GM23248 (cell line): ENCODE results near the gene CES2. TPM values are rescaled to one million over a fixed set of nuclear protein-coding genes. Genes with fewer than 3 reads are reported as not detected.

Experiments
- DNase-seq: peaks from one replicate; pipeline ENCODE4 v3.0.0-alpha.2; 2015
- H2AFZ ChIP-seq: fragments of 200-600 bp; sonication (generic); 2 replicates; pipeline ENCODE4 v1.6.1; 2016; ENCODE audit warnings: antibody characterized with exemption
- H3F3A ChIP-seq: fragments of 200-600 bp; sonication (generic); 2 replicates; pipeline ENCODE4 v1.6.1; 2016; ENCODE audit warnings: mild to moderate bottlenecking, antibody characterized with exemption, mixed run types; ENCODE audit not compliant: insufficient read depth
- H3K27ac ChIP-seq: fragments of 200-600 bp; sonication (generic); 2 replicates; pipeline ENCODE4 v1.5.1; 2016; ENCODE audit warnings: mild to moderate bottlenecking
- H3K27me3 ChIP-seq: fragments of 200-600 bp; sonication (generic); replicated peaks from 2 replicates; pipeline ENCODE4 v1.6.1; 2016; ENCODE audit warnings: mild to moderate bottlenecking; ENCODE audit not compliant: insufficient read depth
- H3K36me3 ChIP-seq: fragments of 200-600 bp; sonication (generic); 2 replicates; pipeline ENCODE4 v1.6.1; 2016; ENCODE audit warnings: low read depth, mild to moderate bottlenecking
- H3K4me1 ChIP-seq: fragments of 200-600 bp; sonication (generic); 2 replicates; pipeline ENCODE4 v1.6.1; 2016; ENCODE audit warnings: mild to moderate bottlenecking; ENCODE audit not compliant: insufficient read depth
- H3K4me2 ChIP-seq: fragments of 200-600 bp; sonication (generic); one replicate; pipeline ENCODE4 v1.6.1; 2016; ENCODE audit warnings: mild to moderate bottlenecking; ENCODE audit not compliant: unreplicated experiment
- H3K4me3 ChIP-seq: fragments of 200-600 bp; sonication (generic); 2 replicates; pipeline ENCODE4 v1.5.1; 2016; ENCODE audit warnings: mild to moderate bottlenecking
- H3K79me2 ChIP-seq: fragments of 200-600 bp; sonication (generic); 2 replicates; pipeline ENCODE4 v1.6.1; 2016; ENCODE audit warnings: mild to moderate bottlenecking; ENCODE audit not compliant: insufficient read depth
- H3K9ac ChIP-seq: fragments of 200-600 bp; sonication (generic); 2 replicates; pipeline ENCODE4 v1.6.1; 2016; ENCODE audit warnings: mild to moderate bottlenecking
- H3K9me2 ChIP-seq: fragments of 200-600 bp; sonication (generic); 2 replicates; pipeline ENCODE4 v1.6.1; 2016; ENCODE audit warnings: mixed run types, mild to moderate bottlenecking, moderate library complexity; ENCODE audit not compliant: insufficient read depth
- H3K9me3 ChIP-seq: fragments of 200-600 bp; sonication (generic); one replicate; pipeline ENCODE4 v1.6.1; 2017; ENCODE audit warnings: low read depth
- H4K20me1 ChIP-seq: fragments of 200-600 bp; sonication (generic); 2 replicates; pipeline ENCODE4 v1.6.0; 2016; ENCODE audit not compliant: insufficient read depth
- EZH2 ChIP-seq: fragments of 200-600 bp; sonication (generic); IDR thresholded peaks from 2 replicates; pipeline ENCODE4 v1.6.1; 2018; ENCODE audit warnings: antibody characterized with exemption, mild to moderate bottlenecking; ENCODE audit not compliant: insufficient read depth, poor library complexity, severe bottlenecking
- EZH2phosphoT487 ChIP-seq: fragments of 200-600 bp; sonication (generic); IDR thresholded peaks from 2 replicates; pipeline ENCODE4 v1.6.1; 2018; ENCODE audit warnings: antibody characterized with exemption, moderate library complexity, mild to moderate bottlenecking, low read depth; ENCODE audit not compliant: insufficient read depth
- WGBS, 2 experiments: methylation state at CpG; one replicate each; pipeline ENCODE4 v1.1.6; 2015 to 2017; ENCODE audit warnings: low lambda C conversion rate in 2 of 2, low coverage in 1 of 2; ENCODE audit errors: missing lambda C conversion rate in 2 of 2; 5-methylcytosine and 5-hydroxymethylcytosine counted together
- in situ Hi-C: fragments of 300-500 bp; cut with MboI; formaldehyde crosslinking; loops from 2 replicates; pipeline ENCODE4 v1.15.0; 2020
- polyA plus RNA-seq: library from polyadenylated mRNA; unstranded; fragments of >200 nt; fragmentation: Nextera tagmentation; extraction: Ambion mirVana; gene quantifications from 2 replicates; pipeline ENCODE4 v1.2.1, GENCODE V29; 2016
- total RNA-seq: library from RNA; depleted of rRNA; stranded (reverse); fragments of >200 nt; shearing (Covaris generic); gene quantifications from 2 replicates; pipeline ENCODE4 v1.2.3, GENCODE V29; 2014

The CES2 gene
- total and polyA plus RNA-seq, 2 experiments from 2014 or later: 32.3 to 37.6 TPM

DNA sequence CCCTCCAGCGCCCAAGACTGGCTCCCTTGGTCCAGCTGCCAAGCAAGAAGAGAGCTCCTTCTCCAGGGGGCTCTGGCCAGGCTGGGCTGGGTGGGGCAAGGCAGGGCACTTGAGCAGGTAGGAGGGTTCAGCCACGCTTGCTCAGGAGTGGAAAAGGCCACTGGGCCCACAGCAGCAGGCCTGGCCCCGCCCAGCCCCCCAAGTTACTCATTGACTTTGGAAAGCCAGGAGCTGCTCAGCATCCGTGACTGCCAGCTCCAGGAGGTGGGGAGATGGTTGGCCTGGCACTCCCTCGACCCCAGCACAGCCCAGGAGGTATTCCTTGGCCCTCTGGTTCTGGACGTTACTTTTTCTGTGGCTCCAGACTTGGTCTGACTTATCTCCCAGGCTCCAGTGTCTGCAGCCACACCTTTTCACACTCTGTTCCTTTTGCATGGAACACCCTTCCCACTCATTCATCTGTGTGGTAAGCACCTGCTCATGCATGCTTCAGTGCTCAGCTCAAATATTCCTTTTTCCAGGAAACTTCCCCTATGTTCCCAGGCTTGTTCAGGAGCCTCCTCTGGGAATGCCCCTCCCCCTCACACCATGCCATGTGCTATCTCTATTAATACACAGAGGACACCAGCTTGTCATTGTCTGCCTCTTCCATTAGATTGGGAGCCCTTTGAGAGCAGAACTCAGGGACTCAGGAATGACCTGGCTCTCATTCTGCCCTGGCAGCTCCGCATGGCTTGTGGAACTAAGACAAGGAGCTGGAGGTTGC lies 16.3 kb upstream of the CES2 start, which contains the start of gene CDH16:
CDH16 (minus strand) TSS at position 83 of the 766 bp plus-strand sequence. CDS start 820 bp downstream, outside the sequence.
- Histone ChIP-seq H3K79me2 (no peaks in the 10 kb centered on the region), H3K4me2 (no peak within 1 kb of the TSS), H3K27me3 (peaks cover 26% of the 10 kb centered on the region), H3K36me3 (no peaks in the 10 kb centered on the region), H3K9me2 (no peaks in the 10 kb centered on the region), H3K4me1 (no peaks in the 10 kb centered on the region), H3K9ac (no peak within 1 kb of the TSS), H3K27ac (no peak within 1 kb of the TSS), H3F3A (no peaks in the 10 kb centered on the region), H2AFZ (no peak within 1 kb of the TSS), H3K9me3 (no peaks in the 10 kb centered on the region), H3K4me3 (no peak within 1 kb of the TSS), H4K20me1 (no peaks in the 10 kb centered on the region)
- WGBS, 2 experiments: 49 to 56% methylated on average over 7 of the region's 7 CpGs
- TF ChIP-seq EZH2phosphoT487 (no peak), EZH2 (no peak)
- in situ Hi-C loops: no loop called here
- DNase-seq: no peak

DNA sequence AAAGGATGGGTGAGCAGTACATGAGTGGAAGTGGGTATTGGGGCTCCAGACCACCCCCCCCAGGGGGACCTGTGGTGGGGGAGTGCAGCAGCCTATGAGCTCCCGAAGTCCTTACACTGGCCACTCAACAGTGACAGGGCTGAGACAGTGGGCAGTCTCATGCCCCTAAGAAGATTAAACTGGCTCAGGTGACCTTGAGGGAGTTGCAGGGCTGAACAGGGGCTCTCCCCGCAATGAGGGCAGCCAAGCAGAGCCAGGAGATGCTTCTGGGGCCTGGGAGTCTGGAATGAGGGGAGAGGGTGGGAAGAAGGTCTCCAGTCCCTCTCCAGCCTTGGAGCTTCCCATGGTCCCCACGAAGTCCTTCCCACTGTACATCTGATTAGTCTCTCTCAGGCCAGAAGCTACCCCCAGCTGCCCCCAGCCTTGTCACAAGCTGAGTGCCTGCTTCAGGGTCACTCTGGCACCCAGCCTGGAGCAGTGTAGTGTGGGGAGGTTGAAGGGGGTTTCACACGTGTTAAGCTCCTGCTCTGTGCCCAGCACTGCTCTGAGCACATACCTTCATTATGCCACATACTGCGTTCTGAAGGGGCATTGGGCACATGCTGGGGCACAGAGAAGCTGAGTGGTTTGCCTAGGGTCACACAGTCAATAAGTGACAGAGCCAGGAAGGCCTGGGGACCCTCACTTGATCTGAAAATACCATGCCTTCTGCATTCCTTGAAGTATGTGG lies 15.6 kb upstream of the CES2 start:
- no peaks in the 10 kb centered on the region for H4K20me1 ChIP-seq
- 35 to 40% methylated on average over 5 of the region's 5 CpGs for WGBS, 2 experiments
- no peak overlapping the region for H3K27ac ChIP-seq
- H3K36me3 ChIP-seq: no peaks in the 10 kb centered on the region
- no peaks in the 10 kb centered on the region for H3K9me2 ChIP-seq
- no peak overlapping the region for H2AFZ ChIP-seq
- in situ Hi-C loops: no loop called here
- H3K4me2 ChIP-seq: no peak overlapping the region
- H3K9ac ChIP-seq: no peak overlapping the region
- DNase-seq: no peak
- H3K27me3 ChIP-seq: peaks cover 32% of the 10 kb centered on the region
- H3K4me3 ChIP-seq: no peak overlapping the region
- H3F3A ChIP-seq: no peaks in the 10 kb centered on the region
- H3K79me2 ChIP-seq: no peaks in the 10 kb centered on the region
- no peaks in the 10 kb centered on the region for H3K4me1 ChIP-seq
- H3K9me3 ChIP-seq: no peaks in the 10 kb centered on the region
- TF ChIP-seq EZH2: no peak
- TF ChIP-seq EZH2phosphoT487: no peak

DNA sequence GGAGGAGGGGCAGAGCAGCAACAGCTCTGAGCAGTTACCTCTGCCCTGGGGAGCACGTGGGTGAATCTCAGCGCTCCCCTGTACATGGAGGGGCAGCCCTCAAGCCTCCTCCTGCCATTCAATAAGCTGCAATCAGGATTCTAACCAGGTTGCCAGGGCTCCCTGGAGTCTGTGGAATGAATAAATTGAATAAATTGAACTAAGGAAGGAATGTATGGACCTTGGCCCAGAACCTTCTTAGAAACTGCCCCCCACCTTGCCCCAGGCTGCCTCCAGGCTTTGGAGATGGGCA lies 15.1 kb upstream of the CES2 start:
- no peaks in the 10 kb centered on the region for H3K36me3 ChIP-seq
- no peak overlapping the region for H3K4me2 ChIP-seq
- WGBS, 2 experiments: 44 to 45% methylated on average over 2 of the region's 2 CpGs
- H3F3A ChIP-seq: no peaks in the 10 kb centered on the region
- H3K27me3 ChIP-seq: peaks cover 33% of the 10 kb centered on the region
- in situ Hi-C loops: no loop called here
- H3K9ac ChIP-seq: no peak overlapping the region
- H3K9me2 ChIP-seq: no peaks in the 10 kb centered on the region
- H3K4me3 ChIP-seq: no peak overlapping the region
- no peaks in the 10 kb centered on the region for H3K9me3 ChIP-seq
- no peaks in the 10 kb centered on the region for H4K20me1 ChIP-seq
- H2AFZ ChIP-seq: no peak overlapping the region
- no peaks in the 10 kb centered on the region for H3K4me1 ChIP-seq
- H3K79me2 ChIP-seq: no peaks in the 10 kb centered on the region
- no peak for DNase-seq
- TF ChIP-seq EZH2phosphoT487 (no peak), EZH2 (no peak)
- no peak overlapping the region for H3K27ac ChIP-seq

DNA sequence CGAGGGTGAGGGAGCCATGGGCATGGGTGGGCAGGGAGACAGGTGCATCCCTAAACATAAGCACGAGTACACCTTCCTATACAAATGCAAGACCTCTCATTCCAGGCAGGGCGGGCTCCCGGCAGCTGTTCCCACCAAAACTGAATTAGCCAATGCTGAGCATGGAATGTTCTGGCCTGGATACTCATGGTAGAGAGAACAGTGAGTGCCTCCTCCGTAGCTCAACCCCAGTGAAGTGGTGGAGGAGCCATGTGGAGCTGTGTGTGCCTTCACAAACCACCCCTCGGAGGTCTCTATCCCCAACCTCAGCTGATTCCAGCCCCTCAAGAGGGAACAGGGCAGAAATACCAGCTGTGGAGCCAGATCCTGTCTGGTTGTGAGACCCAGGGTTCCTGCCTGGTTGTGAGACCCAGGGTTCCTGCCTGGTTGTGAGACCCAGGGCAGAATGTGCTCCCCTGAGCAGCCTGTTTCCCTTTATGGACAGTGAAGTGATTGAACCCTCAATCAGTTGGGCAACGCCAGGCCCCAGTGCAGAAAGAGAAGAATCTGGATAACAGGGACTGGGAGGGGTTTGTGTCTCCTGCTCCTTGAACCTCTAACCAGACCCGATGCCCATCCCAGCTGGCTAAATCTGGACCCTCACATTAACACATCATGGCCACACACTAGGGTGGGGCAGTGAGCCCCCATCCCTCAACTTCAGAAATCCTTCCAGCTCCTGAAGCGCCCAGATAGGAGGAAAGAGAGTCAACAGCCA lies 14.2 kb upstream of the CES2 start:
- no peak for DNase-seq
- no peak overlapping the region for H3K27ac ChIP-seq
- no peaks in the 10 kb centered on the region for H3K4me1 ChIP-seq
- no peak for TF ChIP-seq EZH2phosphoT487
- no peak for TF ChIP-seq EZH2
- no peak overlapping the region for H3K4me3 ChIP-seq
- no peak overlapping the region for H3K9ac ChIP-seq
- no peaks in the 10 kb centered on the region for H3K36me3 ChIP-seq
- no peaks in the 10 kb centered on the region for H4K20me1 ChIP-seq
- peaks cover 27% of the 10 kb centered on the region for H3K27me3 ChIP-seq
- peaks cover 2% of the 10 kb centered on the region for H3F3A ChIP-seq
- H2AFZ ChIP-seq: no peak overlapping the region
- in situ Hi-C loops: no loop called here
- no peaks in the 10 kb centered on the region for H3K9me2 ChIP-seq
- 52 to 53% methylated on average over 9 of the region's 9 CpGs for WGBS, 2 experiments
- H3K79me2 ChIP-seq: no peaks in the 10 kb centered on the region
- no peak overlapping the region for H3K4me2 ChIP-seq
- no peaks in the 10 kb centered on the region for H3K9me3 ChIP-seq
